ENCODE data around the gene HMCN2.

- TF ChIP-seq CTCF (IDR thresholded peaks at IDR 0.05) (no peak), EZH2 (IDR thresholded peaks at IDR 0.05; ENCODE audit: borderline replicate concordance, insufficient read depth, low read depth, low read length, poor library complexity, severe bottlenecking) (no peak)
These were observed 159.3 kb downstream of the HMCN2 start for GRCh38 chr9:130424595-130425454.
